Rectal smooth muscle tissue (tissue), 1 donor: ENCODE measurements around the gene COQ4.
"Not testable (repeated sequence)": the region's sequence is repeated elsewhere in the genome, so short reads cannot be mapped to it uniquely, and the experiment has no call there.

ENCODE experiments used
- H3K27ac ChIP-seq: one replicate; pipeline ENCODE4 v1.7.0; 2013; ENCODE audit warnings: low read depth, low read length, inconsistent platforms
- H3K27me3 ChIP-seq: one replicate; pipeline ENCODE4 v1.7.0; 2013; ENCODE audit warnings: low read length; ENCODE audit not compliant: control insufficient read depth, insufficient read depth
- H3K36me3 ChIP-seq: one replicate; pipeline ENCODE4 v1.7.0; 2013; ENCODE audit warnings: low read length; ENCODE audit not compliant: control insufficient read depth, insufficient read depth
- H3K4me1 ChIP-seq: one replicate; pipeline ENCODE4 v1.7.0; 2013; ENCODE audit warnings: low read length; ENCODE audit not compliant: control insufficient read depth, insufficient read depth
- H3K4me3 ChIP-seq: one replicate; pipeline ENCODE4 v1.7.0; 2013; ENCODE audit warnings: low read length
- H3K9ac ChIP-seq: one replicate; pipeline ENCODE4 v1.7.0; 2013; ENCODE audit warnings: low read length

COQ4 gene

GRCh38 chr9:128338852-128339614 lies 16.4 kb downstream of the COQ4 start:
- not testable (repeated sequence) for H3K36me3 ChIP-seq, H3K4me3 ChIP-seq, H3K27ac ChIP-seq, H3K9ac ChIP-seq, H3K27me3 ChIP-seq, H3K4me1 ChIP-seq

GRCh38 chr9:128339761-128340690 lies 17.4 kb downstream of the COQ4 start, which contains the start of gene SLC27A4:
SLC27A4 (plus strand) TSS chr9:128340527; CDS start chr9:128343133, 2,606 bp downstream.
- Histone ChIP-seq H3K27ac (peak within 1 kb of the TSS; percentile 29), H3K36me3 (peaks cover 10% of the 10 kb centered on the region), H3K27me3 (no peaks in the 10 kb centered on the region), H3K4me1 (no peaks in the 10 kb centered on the region), H3K4me3 (peak within 1 kb of the TSS; percentile 70), H3K9ac (peak within 1 kb of the TSS; percentile 13)

DNA sequence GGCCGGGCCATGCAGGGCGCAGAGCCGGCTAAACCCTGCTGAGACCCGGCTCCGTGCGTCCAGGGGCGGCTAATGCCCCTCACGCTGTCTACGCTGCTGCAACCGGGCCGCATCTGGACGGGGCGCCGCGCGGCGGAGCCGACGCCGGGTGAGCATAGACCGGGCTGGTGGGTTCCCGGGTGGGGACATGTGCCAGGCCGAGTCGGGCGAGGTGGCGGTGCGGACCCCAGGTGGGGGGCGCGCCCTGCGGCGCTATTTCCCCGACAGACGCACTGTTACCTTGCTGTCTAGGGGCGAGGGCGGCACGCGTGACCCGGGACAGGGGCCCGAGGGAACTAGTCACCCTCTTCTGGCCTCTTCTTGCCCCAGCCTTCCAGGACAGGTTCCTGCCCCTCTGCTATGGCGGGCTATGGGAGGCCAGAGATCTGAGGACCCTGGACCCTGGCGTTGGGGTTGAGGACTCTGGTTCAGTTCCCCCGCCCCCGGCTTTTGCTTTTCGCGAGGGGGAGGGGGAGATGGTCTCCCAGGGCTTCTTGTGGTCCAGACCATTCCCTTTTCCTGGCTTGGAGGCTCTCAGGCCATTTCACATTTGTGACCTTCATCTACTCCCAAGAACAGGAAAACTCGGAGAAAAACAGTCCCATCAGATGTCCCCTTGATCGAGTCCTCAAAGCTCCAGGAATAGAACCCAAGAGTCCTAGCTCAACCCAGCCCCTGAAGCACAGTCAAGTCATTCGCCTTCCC lies 18.2 kb downstream of the COQ4 start:
- Histone ChIP-seq H3K9ac (peak overlapping the region; percentile 13), H3K27ac (peak overlapping the region; percentile 11), H3K4me3 (peak overlapping the region; percentile 70), H3K4me1 (no peaks in the 10 kb centered on the region), H3K27me3 (no peaks in the 10 kb centered on the region), H3K36me3 (peaks cover 16% of the 10 kb centered on the region)

GRCh38 chr9:128341435-128341849 lies 18.8 kb downstream of the COQ4 start:
- Histone ChIP-seq H3K27ac (no peak overlapping the region), H3K4me1 (no peaks in the 10 kb centered on the region), H3K36me3 (peaks cover 16% of the 10 kb centered on the region), H3K4me3 (peak overlapping the region; percentile 70), H3K27me3 (no peaks in the 10 kb centered on the region), H3K9ac (no peak overlapping the region)

- Histone ChIP-seq H3K9ac (no peak overlapping the region), H3K27ac (no peak overlapping the region), H3K4me3 (no peak overlapping the region), H3K36me3 (peaks cover 19% of the 10 kb centered on the region), H3K4me1 (no peaks in the 10 kb centered on the region), H3K27me3 (no peaks in the 10 kb centered on the region)
These were observed 20.5 kb downstream of the COQ4 start for GRCh38 chr9:128342971-128343680.

DNA sequence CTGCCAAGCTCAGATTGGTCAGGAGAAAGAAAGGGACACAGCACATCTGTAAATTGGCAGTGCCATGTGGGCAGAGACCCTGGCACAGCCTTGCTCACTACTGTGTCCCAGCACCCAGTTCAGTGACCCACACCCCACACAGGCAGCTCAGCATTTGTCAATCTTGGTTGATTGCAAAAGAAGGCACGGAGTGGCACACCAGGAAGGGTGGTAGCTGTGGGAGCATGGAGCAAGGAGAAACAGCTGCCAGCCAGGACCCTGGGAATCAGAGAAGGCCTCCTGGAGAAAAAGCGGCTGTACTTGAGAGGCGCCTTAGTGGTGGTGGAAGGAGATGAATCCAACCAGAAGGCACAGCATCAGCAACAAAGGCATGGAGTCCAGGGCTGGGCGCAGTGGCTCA lies 21.2 kb downstream of the COQ4 start:
- no peaks in the 10 kb centered on the region for H3K27me3 ChIP-seq
- H3K9ac ChIP-seq, result no peak overlapping the region
- no peak overlapping the region for H3K4me3 ChIP-seq
- H3K4me1 ChIP-seq, result no peaks in the 10 kb centered on the region
- H3K36me3 ChIP-seq, result peaks cover 19% of the 10 kb centered on the region
- no peak overlapping the region for H3K27ac ChIP-seq

DNA sequence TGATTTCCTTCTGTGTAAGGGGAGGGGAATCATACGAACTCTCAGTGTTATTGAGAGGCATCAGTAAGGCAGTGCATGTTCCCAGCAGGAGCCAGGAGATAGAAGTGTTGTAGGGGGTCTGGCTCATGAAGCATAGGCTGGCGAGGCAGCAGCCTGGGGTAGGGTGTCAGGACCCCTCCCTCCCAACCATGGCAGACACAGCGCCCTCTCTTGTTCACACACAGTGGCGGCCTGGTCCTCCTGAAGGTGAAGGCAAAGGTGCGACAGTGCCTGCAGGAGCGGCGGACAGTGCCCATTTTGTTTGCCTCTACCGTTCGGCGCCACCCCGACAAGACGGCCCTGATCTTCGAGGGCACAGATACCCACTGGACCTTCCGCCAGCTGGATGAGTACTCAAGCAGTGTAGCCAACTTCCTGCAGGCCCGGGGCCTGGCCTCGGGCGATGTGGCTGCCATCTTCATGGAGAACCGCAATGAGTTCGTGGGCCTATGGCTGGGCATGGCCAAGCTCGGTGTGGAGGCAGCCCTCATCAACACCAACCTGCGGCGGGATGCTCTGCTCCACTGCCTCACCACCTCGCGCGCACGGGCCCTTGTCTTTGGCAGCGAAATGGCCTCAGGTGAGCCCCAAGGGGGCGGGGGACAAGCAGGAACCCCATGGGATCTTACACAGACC lies 22.4 kb downstream of the COQ4 start:
- no peaks in the 10 kb centered on the region for H3K27me3 ChIP-seq
- peaks cover 19% of the 10 kb centered on the region for H3K36me3 ChIP-seq
- H3K4me1 ChIP-seq, result no peaks in the 10 kb centered on the region
- no peak overlapping the region for H3K27ac ChIP-seq
- no peak overlapping the region for H3K4me3 ChIP-seq
- H3K9ac ChIP-seq, result no peak overlapping the region

GRCh38 chr9:128349125-128349524 lies 26.5 kb downstream of the COQ4 start:
- no peak overlapping the region for H3K9ac ChIP-seq
- peaks cover 17% of the 10 kb centered on the region for H3K36me3 ChIP-seq
- no peak overlapping the region for H3K4me3 ChIP-seq
- H3K27me3 ChIP-seq, result no peaks in the 10 kb centered on the region
- no peak overlapping the region for H3K27ac ChIP-seq
- no peaks in the 10 kb centered on the region for H3K4me1 ChIP-seq

GRCh38 chr9:128349772-128350171 lies 27.1 kb downstream of the COQ4 start:
- Histone ChIP-seq H3K27ac (no peak overlapping the region), H3K36me3 (peaks cover 15% of the 10 kb centered on the region), H3K9ac (no peak overlapping the region), H3K27me3 (no peaks in the 10 kb centered on the region), H3K4me1 (no peaks in the 10 kb centered on the region), H3K4me3 (no peak overlapping the region)

DNA sequence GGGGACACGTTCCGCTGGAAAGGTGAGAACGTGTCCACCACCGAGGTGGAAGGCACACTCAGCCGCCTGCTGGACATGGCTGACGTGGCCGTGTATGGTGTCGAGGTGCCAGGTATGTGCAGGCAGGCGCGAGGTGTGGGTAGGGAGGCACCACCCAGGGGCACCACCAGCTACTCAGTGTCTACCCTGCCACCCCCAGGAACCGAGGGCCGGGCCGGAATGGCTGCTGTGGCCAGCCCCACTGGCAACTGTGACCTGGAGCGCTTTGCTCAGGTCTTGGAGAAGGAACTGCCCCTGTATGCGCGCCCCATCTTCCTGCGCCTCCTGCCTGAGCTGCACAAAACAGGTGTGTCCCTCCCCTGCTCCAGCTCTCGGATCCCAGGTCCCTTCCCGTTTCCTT lies 32.8 kb downstream of the COQ4 start:
- H3K36me3 ChIP-seq, result peaks cover 15% of the 10 kb centered on the region
- no peak overlapping the region for H3K27ac ChIP-seq
- no peak overlapping the region for H3K4me3 ChIP-seq
- no peaks in the 10 kb centered on the region for H3K27me3 ChIP-seq
- H3K4me1 ChIP-seq, result no peaks in the 10 kb centered on the region
- H3K9ac ChIP-seq, result no peak overlapping the region

- Histone ChIP-seq H3K27ac (no peak overlapping the region), H3K36me3 (peaks cover 9% of the 10 kb centered on the region), H3K9ac (no peak overlapping the region), H3K4me1 (peaks cover 9% of the 10 kb centered on the region), H3K4me3 (no peak overlapping the region), H3K27me3 (no peaks in the 10 kb centered on the region)
These were observed 35.5 kb downstream of the COQ4 start for GRCh38 chr9:128358090-128358489.
